ENCODE results near the gene B3GALT6.
A peak's percentile ranks its signal among the peaks of the same experiment; 100 is the strongest.
"Not testable (repeated sequence)": the region's sequence is repeated elsewhere in the genome, so short reads cannot be mapped to it uniquely, and the experiment has no call there.

Gene B3GALT6

GRCh38 chr1:1245817-1246576 is 14.0 kb downstream of the B3GALT6 start:
- no peak for DNase-seq

GRCh38 chr1:1246577-1247340 is 14.7 kb downstream of the B3GALT6 start, which contains the start of gene C1QTNF12:
C1QTNF12 (minus strand) TSS chr1:1246722; CDS start chr1:1246690, 32 bp downstream.
- DNase-seq = no peak

DNA sequence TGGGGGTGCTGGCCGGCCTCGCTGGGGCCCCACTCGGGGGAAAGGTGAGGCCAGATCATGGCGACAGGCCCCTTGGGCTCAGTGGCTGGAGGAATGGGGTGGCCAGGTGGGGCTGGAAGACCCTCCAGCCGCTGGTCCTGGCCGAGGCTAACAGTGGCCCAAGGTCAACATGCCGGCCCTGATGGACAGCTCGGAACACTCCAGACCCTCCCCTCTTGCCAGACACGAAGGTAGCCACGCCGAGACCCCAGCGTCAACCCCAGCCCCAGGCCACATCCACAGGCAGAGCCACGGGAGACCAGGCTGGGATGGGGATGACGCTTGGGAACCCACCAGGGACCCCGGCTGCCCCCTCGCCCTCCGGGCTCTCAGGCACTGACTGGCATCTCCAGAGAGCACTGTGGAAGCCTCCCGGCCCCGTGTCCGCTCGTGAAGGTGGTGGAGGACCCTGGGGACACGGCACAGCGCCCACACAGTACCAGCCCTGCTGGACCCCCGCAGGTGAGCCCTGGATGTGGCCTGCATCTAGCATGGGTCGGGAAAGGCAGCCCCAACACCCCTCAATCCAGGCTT is 15.4 kb downstream of the B3GALT6 start:
- DNase-seq = no peak

DNA sequence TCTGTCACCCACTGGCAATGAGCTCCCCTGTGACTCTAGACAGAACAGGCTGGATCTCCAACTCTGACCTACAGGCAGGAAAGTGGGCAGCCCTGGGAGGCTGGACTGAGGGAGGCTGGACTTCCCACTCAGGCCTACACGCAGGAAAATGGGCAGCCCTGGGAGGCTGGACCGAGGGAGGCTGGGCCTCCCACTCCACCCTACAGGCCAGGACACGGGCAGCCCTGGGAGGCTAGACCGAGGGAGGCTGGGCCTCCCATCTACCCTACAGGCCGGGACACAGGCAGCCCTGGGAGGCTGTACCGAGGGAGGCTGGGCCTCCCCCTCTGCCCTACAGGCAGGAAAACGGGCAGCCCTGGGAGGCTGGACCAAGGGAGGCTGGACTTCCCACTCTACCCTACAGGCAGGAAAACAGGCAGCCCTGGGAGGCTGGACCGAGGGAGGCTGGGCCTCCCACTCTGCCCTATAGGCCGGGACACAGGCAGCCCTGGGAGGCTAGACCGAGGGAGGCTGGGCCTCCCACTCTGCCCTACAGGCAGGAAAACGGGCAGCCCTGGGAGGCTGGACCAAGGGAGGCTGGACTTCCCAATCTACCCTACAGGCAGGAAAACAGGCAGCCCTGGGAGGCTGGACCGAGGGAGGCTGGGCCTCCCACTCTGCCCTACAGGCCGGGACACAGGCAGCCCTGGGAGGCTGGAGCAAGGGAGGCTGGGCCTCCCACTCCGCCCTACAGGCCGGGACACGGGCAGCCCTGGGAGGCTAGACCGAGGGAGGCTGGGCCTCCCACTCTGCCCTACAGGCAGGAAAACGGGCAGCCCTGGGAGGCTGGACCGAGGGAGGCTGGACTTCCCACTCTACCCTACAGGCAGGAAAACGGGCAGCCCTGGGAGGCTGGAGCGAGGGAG is 16.2 kb downstream of the B3GALT6 start:
- DNase-seq = not testable (repeated sequence)

- peak in 1 of 4 experiments; percentile 8 for DNase-seq
Measured at GRCh38 chr1:1250786-1251284, 18.8 kb downstream of the B3GALT6 start.

DNA sequence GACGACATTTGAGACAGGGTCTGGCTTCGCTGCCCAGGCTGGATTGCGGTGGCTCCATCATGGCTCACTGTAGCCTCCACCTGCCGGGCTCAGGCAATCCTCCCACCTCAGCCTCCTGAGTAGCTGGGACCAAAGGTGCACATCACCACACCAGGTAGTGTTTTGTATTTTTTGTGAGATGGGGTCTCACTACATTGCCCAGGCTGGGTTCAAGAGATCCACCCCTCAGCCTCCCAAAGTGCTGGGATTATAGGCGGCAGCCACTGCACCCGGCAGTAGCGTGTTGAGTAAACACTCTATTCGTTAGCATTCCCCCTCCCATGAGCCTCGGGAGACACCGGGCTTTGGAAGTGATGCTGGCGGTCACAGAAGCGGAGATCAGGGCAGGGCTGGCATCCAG is 21.3 kb downstream of the B3GALT6 start:
- no peak for DNase-seq

DNA sequence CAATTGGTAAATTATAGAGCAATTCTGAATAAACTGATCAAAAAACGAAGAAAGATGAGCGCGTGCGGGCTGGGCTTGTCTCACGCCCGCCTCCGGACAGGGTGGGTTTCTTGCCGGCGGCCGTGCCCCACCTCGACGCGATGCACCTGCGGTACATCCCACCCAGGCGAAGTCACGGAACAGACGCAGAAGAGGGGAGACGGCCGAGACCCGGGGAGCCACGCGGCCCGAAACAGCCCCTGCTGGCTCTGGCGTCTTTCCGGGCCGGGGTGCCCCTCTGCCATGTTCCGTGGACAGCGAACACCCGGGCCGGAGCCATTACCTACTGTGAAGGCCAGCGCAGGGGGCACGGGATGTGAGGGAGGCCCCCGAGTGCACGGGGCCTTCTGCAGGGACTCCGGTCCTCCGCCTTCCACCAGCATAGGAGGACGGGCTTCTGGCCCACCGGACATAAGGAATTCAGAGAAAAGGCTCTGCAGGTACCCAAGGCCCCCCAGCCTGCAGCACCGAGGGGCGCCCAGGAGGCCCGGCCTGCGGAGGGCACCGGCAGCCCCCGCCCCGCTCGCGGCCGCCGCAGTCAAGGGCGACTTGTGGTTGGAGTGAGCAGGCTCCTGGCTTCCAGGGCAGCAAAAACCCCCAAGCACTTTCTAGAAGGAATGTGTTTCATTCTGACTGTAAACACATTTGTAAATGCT is 22.1 kb downstream of the B3GALT6 start:
- DNase-seq = no peak

- DNase-seq = no peak
Measured at GRCh38 chr1:1254667-1254998, 22.6 kb downstream of the B3GALT6 start.

DNA sequence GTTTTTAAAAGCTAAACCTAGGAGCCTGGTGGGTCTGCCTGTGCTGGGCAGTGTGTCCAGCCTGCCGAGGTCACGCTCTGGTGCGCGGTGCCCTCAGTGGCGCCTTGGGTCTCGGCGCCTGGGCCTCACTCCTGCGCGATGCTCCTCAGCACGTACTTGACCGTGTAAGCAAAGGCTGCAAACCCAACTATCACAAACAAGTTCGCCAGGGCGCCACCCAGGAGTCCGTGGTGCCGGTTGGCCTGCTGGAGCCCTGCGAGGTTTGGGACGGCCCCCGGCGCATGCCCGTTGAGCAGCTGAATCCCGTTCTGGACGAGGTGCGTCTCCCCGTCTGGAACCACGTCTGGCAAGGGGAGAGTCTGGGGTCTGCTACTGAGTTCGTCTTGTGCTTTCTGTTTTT is 23.0 kb downstream of the B3GALT6 start:
- no peak for DNase-seq

DNA sequence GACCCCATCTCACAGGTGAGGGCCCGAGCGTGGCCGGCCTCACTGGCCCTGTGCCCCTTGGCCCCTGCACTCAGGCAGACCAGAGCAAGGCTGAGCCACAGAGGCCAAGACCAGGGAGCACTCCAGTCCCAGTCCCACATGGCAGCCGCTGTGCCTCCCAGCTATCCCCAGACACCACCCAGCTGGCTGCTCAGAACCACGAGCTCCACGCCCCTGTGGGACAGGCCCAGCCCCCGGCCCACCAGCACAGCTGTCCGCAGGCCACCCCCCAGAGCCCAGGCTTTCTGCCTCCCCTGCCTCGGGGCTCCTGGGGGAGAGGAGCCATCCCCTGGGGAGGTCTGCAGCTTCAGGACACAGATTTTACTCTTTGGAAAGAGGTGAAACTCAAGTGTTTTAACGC is 23.6 kb downstream of the B3GALT6 start:
- DNase-seq = no peak

DNA sequence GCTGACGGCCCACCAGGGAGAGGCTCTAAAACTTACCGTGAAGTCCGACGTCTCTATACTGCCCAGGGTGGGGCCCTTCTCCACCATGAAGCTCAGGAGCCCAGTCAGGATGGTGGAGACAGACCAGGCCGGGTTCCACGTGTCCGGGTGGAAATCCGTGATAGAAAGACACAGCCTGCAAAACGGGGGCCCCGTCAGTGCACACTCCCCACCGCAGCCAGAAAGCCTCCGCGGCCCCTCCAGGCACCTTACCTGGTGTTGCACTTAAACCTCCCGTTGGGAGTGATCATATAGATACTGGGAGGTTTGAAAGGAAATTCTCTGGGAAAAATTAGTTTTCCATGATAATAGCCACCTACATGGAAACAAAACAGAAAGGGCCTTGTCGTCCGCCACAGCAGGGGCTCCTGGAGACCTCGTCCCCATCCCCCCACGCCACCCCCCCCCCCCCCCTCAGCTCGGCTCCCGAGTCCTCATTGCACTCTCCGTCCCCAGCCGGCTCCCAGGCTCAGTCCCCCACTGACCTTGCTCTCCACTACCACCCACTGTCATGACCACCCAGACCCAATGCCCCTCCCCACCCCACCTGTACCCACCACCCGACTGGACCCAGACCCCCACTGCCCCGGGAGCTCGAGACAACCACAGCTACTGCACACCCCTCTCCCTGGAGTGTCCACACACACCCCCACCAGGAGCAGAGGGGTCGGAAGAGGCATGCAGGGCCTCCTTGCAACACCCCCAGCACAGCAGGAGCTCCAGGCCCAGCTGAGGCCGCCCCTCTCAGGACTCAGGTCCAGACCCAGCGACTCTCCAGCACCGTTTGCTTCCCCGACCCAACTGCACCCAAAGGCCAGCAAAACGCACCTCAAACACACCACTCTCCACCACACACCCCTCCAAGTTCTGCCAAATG is 25.2 kb downstream of the B3GALT6 start:
- no peak for DNase-seq

DNA sequence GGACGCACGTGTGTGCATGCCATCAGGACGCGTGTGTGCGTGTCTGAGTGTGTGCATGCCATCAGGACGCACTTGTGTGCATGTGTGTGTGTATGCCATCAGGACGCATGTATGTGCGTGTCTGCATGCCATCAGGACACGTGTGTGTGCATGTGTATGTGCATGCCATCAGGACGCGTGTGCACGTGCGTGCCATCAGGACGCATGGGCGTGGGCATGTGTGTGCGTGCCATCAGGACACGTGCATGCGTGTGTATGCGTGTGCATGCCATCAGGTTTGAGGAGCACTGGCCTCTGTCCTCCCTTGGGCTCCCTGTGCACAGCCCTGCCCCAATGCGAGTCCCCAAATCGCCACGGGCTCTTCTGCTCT is 27.1 kb downstream of the B3GALT6 start:
- DNase-seq = no peak

DNA sequence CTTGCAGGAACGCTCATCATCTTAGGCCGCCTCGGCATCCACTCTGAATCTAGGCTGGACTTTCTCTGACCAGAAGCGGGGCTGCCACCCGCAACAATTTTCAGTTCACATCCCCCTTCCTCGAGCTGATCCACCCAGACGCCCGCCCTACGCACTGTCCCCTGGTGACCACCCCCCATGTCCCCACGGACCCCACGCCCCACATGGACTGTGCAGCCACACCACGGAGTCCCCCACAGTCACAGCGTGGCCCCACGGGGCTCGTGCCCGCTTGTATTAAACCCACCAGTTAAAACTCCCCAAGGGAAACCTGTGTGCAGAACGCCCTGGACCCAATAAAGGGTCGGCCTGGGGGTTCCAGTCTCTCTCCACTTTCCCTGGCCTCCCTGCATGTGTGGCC is 27.5 kb downstream of the B3GALT6 start:
- DNase-seq = no peak

DNA sequence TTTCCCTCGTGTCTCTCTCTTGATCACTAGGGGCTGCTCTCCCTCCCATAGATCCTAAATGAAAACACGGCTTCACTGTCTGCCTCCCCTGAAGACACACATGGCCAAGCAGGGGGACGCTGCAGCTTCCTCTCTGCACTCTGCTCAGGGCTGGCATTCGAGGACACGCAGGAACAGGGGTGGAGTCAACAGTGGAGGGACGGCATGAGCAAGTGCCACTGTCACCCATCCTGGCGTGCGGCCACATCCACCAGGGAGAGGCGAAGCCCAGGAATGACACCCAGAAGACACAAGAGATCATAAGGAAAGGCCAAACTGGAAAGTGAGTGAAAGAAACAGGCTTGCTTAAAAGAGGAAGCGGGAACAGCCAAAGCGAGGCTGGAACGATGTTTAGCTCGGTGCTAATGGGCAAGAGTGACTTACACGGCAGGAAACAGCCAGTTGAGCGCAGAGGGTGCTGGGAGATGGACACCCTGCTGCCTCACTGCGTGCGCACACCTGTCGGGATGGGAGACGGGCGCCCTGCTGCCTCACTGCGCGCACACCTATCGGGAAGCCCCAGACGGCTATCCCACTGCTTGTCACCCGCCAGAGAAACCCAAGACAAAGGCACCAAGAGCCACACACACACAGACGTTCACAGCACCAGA is 28.0 kb downstream of the B3GALT6 start:
- peak; percentile 44 to 58 (median 54) for DNase-seq

DNA sequence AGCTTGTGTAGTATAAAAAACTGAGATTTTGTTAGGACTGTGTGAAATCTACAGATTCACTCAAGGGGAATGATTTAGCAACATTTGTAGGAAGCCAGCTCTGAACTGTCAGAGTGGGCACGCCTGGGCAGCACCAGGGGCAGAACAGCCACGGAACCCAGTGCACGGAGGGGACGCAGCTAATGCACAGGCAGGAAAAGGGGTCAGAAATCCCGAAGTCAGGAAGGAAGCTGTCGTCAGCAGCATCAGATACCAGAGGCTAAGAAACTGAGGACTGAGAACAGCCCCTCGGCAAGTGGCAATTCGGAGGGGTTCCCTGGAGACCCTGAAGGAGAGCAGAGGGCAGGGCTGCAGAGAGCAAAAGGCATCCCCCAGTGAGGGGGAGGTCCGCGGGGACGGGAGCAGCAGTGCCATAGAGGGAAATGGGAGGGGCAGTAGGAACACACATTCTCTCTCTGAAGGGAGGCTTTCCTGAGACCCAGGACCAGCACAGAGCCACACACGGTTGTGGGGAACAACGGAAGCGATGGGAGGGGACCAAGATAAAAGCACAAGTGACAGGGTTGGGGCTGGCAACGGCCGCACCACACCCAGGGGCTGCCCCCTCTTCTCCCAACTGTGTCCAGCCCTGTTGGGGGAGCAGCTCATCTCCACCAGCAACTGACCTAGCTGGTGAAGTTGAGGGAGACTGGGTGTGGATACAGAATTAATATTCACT is 29.0 kb downstream of the B3GALT6 start:
- DNase-seq = no peak

- DNase-seq = no peak
Measured at GRCh38 chr1:1262071-1262470, 30.0 kb downstream of the B3GALT6 start.

- DNase-seq = no peak
Measured at GRCh38 chr1:1262758-1263157, 30.7 kb downstream of the B3GALT6 start.

GRCh38 chr1:1264026-1264425 is 32.0 kb downstream of the B3GALT6 start:
- no peak for DNase-seq

- DNase-seq = peak in 2 of 4 experiments; percentile 15 to 37
Measured at GRCh38 chr1:1264868-1265272, 32.8 kb downstream of the B3GALT6 start.
